HS-27A (cell line): ENCODE data around the gene CNOT11.

Experiments
- DNase-seq: peaks from one replicate; pipeline ENCODE4 v3.0.0-alpha.2; 2012; ENCODE audit warnings: low read depth, missing footprints

The CNOT11 gene

GRCh38 chr2:101278925-101279324 lies 26.2 kb downstream of the CNOT11 start:
- DNase-seq: no peak

- DNase-seq: no peak
Measured at GRCh38 chr2:101281482-101281881, 28.8 kb downstream of the CNOT11 start.

GRCh38 chr2:101282980-101283379 lies 30.3 kb downstream of the CNOT11 start:
- no peak for DNase-seq

GRCh38 chr2:101286684-101287083 lies 34.0 kb downstream of the CNOT11 start:
- no peak for DNase-seq

- no peak for DNase-seq
Measured at GRCh38 chr2:101287303-101287702, 34.6 kb downstream of the CNOT11 start.

- no peak for DNase-seq
Measured at GRCh38 chr2:101290711-101291110, 38.0 kb downstream of the CNOT11 start.

- no peak for DNase-seq
Measured at GRCh38 chr2:101291973-101292372, 39.3 kb downstream of the CNOT11 start.

GRCh38 chr2:101293544-101293943 lies 40.9 kb downstream of the CNOT11 start:
- no peak for DNase-seq

GRCh38 chr2:101294861-101295260 lies 42.2 kb downstream of the CNOT11 start:
- no peak for DNase-seq

- DNase-seq: no peak
Measured at GRCh38 chr2:101295895-101296294, 43.2 kb downstream of the CNOT11 start.

- DNase-seq: no peak
Measured at GRCh38 chr2:101296371-101296770, 43.7 kb downstream of the CNOT11 start.

GRCh38 chr2:101297383-101297782 lies 44.7 kb downstream of the CNOT11 start:
- no peak for DNase-seq

GRCh38 chr2:101299604-101300003 lies 46.9 kb downstream of the CNOT11 start:
- no peak for DNase-seq

- DNase-seq: no peak
Measured at GRCh38 chr2:101300164-101300563, 47.5 kb downstream of the CNOT11 start.

GRCh38 chr2:101300836-101301235 lies 48.1 kb downstream of the CNOT11 start:
- no peak for DNase-seq

- DNase-seq: no peak
Measured at GRCh38 chr2:101302016-101302415, 49.3 kb downstream of the CNOT11 start.

GRCh38 chr2:101303688-101304087 lies 51.0 kb downstream of the CNOT11 start:
- no peak for DNase-seq

GRCh38 chr2:101305035-101305434 lies 52.3 kb downstream of the CNOT11 start:
- no peak for DNase-seq

GRCh38 chr2:101305492-101306078 lies 52.9 kb downstream of the CNOT11 start:
- DNase-seq: no peak

GRCh38 chr2:101306410-101306809 lies 53.7 kb downstream of the CNOT11 start:
- no peak for DNase-seq

GRCh38 chr2:101307503-101307902 lies 54.8 kb downstream of the CNOT11 start:
- no peak for DNase-seq

- no peak for DNase-seq
Measured at GRCh38 chr2:101307950-101308431, 55.3 kb downstream of the CNOT11 start.

- peak; percentile 59 for DNase-seq
Measured at GRCh38 chr2:101308432-101309210, 55.9 kb downstream of the CNOT11 start, which contains the start of gene RNF149. RNF149 (minus strand) TSS chr2:101308701; CDS start chr2:101308588, 113 bp downstream.
